GM18909 (cell line): ENCODE data around the gene ZNF594.
"Not testable (repeated sequence)": the region's sequence is repeated elsewhere in the genome, so short reads cannot be mapped to it uniquely, and the experiment has no call there.

Experiments
- ATAC-seq: cut with Tn5 transposase; IDR thresholded peaks from one replicate; pipeline ENCODE4 v1.9.1; 2021; ENCODE audit warnings: mild to moderate bottlenecking; ENCODE audit not compliant: unreplicated experiment, poor library complexity

ZNF594 gene

GRCh38 chr17:5191541-5192417, at the start of gene ZNF594:
ZNF594 (minus strand) TSS chr17:5191868; CDS start chr17:5184256, 7,612 bp downstream.
- ATAC-seq: peak; percentile 94

DNA sequence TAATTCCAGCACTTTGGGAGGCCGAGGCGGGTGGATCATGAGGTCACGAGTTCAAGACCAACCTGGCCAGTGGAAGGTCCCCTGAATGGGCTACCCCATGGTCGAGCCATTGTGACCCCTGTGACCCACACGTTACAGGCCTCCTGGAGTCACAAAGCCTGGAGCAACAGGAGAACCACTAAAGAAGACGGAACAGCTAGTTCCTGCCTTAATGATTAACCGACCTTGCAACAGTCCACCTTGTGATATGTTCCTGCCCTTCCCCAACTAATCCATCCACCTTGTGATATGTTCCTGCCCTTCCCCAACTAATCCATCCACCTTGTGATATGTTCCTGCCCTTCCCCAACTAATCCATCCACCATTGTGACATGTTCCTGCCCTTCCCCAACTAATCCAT, 48.1 kb upstream of the ZNF594 start:
- not testable (repeated sequence) for ATAC-seq

DNA sequence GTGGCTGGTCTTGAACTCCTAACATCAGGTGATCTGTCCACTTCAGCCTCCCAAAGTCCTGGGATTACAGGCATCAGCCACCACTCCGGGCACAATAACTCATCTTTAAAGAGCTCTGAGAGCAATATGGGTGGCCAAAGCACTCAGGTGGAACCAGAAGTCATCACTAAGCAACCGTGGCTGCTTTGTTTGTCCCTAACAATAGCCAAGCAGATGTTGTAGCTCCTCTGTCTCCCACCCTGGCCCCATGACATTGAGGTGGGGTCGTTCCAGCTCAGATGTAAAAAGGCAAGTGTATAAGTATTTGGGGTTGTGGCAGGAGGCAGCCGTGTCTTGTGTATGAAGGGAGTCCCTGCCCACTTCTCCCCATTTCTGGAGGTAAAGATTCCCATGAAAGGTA, 46.7 kb upstream of the ZNF594 start:
- no peak for ATAC-seq

DNA sequence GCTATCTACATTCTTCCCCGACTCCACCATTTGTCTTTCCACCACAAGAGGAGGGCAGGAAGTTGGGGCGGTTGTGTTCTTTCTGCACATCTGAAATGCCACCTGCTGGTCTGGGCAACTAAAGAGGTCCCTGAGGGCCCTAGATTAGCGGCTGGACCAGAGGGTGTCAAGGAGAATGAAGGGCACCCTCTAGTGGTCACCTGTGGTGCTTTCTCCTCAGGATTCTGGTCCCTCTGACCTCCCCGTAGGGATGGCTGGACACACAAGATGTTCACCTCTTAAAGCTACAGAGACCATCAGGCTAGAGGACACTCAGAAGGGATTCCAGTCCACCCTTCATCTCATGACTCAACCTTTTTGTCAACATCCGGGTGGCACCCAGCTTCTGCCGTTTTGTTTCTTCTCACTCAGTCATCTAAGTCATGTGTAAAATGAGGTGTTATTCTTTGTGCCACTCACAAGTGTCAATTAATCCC, 45.9 kb upstream of the ZNF594 start:
- ATAC-seq: peak; percentile 47

- no peak for ATAC-seq
These were observed 45.4 kb upstream of the ZNF594 start for GRCh38 chr17:5236938-5237540.

GRCh38 chr17:5234645-5235576, 43.2 kb upstream of the ZNF594 start, which contains the start of gene SCIMP:
SCIMP (minus strand) TSS chr17:5234860; CDS start chr17:5234755, 105 bp downstream.
- ATAC-seq: peak; percentile 59

- not testable (repeated sequence) for ATAC-seq
These were observed 41.8 kb upstream of the ZNF594 start for GRCh38 chr17:5233492-5233891.

DNA sequence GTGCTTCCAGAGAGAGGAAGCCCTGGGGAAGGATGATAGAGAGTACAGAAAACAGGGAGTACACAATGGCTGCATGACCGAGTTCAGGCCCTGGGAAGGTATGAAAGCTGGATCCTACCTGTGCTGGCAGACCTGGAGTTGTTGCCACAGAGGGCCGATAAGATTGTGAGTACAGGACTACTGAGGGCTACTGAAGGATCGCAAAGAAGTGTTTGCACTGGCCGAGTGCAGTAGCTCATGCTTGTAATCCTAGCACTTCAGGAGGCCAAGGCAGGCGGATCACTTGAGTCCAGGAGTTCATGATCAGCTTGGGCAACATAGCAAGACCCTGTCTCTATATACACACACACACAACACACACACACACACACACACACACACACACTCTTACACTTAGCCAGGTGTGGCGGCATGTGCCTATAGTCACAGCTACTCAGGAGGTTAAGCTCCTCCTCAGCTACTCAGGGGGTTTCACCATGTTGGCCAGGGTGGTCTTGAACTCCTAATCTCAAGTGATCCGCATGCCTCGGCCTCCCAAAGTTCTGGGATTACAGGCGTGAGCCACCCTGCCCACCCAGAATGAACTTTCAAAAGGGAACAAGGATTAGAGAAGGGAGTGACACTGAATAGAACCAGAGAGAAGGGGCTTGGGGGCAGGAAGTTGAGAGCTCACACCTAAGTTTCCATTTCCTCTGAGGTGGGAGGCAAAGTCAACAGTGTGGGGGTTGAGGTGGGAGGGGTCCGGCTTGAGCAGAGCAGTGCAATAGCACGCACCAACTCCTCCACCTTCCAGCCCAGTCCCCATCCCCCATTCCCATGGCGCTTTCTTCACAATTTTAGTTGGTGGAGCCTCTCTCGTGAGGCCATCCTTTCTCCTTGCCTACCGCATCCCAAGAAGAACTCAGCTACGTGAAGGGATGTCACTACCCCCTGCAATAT, 35.5 kb upstream of the ZNF594 start:
- ATAC-seq: no peak

- ATAC-seq: no peak
These were observed 34.2 kb upstream of the ZNF594 start for GRCh38 chr17:5225668-5226457.

DNA sequence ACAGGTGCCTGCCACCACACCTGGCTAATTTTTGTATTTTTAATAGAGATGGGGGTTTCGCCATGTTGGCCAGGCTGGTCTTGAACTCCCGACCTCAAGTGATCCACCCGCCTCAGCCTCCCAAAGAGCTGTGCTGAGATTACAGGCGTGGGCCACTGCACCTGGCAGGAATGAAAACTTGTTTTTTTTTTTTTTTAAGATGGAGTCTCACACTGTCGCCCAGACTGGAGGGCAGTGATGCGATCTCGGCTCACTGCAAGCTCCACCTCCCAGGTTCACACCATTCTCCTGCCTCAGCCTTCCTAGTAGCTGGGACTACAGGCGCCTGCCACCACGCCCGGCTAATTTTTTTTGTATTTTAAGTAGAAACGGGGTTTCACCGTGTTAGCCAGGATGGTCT, 30.2 kb upstream of the ZNF594 start:
- not testable (repeated sequence) for ATAC-seq

- ATAC-seq: no peak
These were observed 28.4 kb upstream of the ZNF594 start for GRCh38 chr17:5220074-5220473.

DNA sequence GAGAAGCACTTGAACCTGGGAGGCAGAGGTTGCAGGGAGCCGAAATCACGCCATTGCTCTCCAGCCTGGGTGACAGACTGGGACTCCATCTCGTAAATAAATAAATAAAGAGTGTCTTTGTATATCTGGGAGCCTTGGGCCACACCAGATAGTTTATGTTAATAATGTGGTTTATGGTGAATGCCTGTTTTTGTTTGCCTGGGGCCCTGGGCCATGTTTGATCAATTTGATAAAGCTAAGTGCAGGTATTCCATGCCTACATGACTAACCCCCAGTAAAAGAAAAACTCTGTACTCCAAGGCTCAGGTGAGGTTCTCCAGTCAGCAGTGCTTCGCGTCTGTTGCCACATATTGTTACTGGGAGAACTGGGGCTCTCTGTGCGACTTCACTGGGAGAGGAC, 27.9 kb upstream of the ZNF594 start:
- no peak for ATAC-seq

DNA sequence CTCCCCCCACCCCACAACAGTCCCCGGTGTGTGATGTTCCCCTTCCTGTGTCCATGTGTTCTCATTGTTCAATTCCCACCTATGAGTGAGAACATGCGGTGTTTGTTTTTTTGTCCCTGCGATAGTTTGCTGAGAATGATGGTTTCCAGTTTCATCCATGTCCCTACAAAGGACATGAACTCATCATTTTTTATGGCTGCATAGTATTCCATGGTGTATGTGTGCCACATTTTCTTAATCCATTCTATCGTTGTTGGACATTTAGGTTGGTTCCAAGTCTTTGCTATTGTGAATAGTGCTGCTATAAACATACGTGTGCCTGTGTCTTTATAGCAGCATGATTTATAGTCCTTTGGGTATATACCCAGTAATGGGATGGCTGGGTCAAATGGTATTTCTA, 25.9 kb upstream of the ZNF594 start:
- ATAC-seq: not testable (repeated sequence)

DNA sequence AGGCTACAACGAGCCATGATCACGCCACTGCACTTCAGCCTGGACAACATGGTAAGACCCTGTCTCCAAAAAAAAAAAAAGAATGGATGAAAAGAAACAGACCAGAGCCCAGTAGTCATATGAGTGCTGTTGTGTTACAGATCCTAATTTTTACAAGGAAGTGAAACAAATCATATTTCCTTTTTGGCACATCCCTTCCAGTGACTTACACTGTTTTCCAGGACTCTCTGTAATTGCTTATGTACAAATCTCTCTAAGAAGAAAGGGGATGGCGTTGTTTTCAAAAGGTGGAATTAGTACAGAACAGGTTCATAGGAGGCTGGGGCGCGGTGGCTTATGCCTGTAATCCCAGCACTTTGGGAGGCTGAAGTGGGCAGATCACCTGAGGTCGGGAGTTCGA, 19.8 kb upstream of the ZNF594 start:
- ATAC-seq: no peak

GRCh38 chr17:5210614-5211252, 19.1 kb upstream of the ZNF594 start:
- ATAC-seq: peak; percentile 34

DNA sequence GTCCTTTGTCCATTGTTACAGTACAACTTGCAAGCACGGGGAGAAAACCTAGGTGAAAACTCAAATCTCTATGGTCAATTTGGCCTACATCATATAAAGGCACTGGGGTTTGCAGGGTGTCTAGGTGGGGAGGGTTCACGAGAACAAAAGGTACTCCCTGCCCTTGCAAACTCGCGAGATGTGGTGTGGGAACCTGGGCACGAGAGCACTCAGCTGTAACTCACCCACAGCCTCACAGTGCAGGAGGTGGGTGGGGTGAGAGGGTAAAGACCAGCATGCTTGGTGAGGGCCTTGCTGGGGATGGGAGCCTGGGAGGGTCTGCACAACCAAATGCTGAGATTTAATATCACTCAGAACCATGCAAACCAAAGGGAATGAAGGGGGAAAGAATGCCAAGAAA, 18.4 kb upstream of the ZNF594 start:
- ATAC-seq: no peak

DNA sequence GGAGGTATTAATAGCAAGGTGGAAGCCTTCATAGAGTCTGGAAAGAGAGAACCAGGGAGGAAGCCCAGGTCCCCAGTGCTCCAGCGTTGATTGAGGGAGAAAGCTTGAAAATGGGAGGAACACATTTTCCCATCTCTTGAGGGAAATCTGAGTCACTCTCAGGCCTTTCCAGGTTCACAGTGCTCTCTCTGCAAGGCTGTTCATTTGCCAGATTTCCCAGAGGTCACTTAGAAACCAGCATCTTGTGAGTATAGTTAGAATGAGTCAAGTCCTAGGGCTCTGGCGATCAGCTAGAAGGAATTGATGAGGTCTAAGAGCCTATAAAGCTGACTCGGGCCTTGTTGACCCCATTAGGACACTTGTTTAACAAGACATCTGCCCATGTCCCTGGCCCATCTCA, 17.7 kb upstream of the ZNF594 start:
- no peak for ATAC-seq

- ATAC-seq: no peak
These were observed 12.2 kb upstream of the ZNF594 start for GRCh38 chr17:5203908-5204294.
